Stimulated activated naive CD8-positive, alpha-beta T cell treated with anti-CD3 and anti-CD28 coated beads, Interleukin-15, Interleukin-2, amounts not matched to agents 100 U/mL and 50 U/mL, for 24 hours (primary cell): ENCODE measurements around the gene SEC14L6.
"Not testable (repeated sequence)": the region's sequence is repeated elsewhere in the genome, so short reads cannot be mapped to it uniquely, and the experiment has no call there.

Source experiments
- ATAC-seq: fragments of 150-1000 bp; cut with Tn5 transposase; one replicate; pipeline ENCODE4 v1.10.0; 2021
- DNase-seq: peaks from one replicate; pipeline ENCODE4 v3.0.0; 2021

Gene SEC14L6

DNA sequence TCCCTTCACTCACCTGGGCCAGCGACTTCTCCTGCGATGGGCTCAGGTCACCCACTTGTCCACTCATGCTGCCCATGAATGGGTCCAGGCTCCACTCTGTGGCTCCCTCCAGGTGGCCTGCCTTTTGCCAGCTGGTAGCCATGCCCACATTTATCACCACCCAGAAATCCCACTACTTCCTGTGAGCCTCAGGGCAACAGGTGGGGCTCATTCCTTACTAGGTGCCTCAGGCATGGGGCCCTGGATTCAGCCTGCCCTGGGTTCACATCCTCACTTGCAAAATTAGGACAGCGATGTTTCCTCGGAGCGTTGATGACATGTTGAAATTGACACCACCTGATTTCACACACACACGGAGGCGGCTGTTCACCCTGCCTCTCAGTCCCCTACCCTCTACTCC lies at the start of gene SEC14L6:
Gene SEC14L6 (minus strand): TSS at position 126 of the 400 bp plus-strand sequence. CDS start 59 bp downstream, at position 67.
- DNase-seq, result no peak

DNA sequence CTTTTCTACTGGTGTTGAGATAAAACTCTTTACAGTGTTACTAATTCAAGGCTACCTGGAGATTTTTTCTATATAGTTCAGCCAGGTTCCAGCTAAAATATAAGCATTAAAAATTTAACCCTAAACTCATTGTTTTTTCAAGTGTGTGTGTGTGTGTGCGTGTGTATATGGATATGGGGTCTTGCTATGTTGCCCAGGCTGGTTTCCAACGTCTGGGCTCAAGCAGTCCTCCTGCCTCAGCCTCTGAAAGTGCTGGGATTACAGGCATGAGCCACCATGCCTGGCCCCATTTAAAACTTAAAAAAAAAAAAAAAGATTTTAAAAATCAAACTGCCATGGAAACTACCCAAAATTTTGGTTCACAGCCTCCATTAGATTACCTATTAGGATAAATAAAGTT lies 49.7 kb upstream of the SEC14L6 start:
- DNase-seq, result no peak
- ATAC-seq, result no peak

More for the DNA sequence above, at the start of gene SEC14L6:
- no peak for ATAC-seq

DNA sequence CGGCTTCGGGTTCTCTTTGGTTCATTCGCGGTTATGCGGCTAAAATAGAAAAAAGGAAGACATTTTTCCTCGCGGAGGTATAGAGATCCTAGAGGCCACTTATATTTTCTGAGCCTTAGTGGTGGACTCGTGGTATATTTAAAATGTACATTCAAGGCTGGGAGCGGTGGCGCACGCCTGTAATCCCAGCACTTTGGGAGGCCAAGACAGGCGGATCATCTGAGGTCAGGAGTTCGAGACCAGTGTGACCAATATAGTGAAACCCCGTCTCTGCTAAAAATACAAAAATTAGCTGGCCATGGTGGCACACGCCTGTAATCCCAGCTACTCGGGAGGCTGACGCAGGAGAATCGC lies 45.8 kb upstream of the SEC14L6 start:
- not testable (repeated sequence) for ATAC-seq, DNase-seq

DNA sequence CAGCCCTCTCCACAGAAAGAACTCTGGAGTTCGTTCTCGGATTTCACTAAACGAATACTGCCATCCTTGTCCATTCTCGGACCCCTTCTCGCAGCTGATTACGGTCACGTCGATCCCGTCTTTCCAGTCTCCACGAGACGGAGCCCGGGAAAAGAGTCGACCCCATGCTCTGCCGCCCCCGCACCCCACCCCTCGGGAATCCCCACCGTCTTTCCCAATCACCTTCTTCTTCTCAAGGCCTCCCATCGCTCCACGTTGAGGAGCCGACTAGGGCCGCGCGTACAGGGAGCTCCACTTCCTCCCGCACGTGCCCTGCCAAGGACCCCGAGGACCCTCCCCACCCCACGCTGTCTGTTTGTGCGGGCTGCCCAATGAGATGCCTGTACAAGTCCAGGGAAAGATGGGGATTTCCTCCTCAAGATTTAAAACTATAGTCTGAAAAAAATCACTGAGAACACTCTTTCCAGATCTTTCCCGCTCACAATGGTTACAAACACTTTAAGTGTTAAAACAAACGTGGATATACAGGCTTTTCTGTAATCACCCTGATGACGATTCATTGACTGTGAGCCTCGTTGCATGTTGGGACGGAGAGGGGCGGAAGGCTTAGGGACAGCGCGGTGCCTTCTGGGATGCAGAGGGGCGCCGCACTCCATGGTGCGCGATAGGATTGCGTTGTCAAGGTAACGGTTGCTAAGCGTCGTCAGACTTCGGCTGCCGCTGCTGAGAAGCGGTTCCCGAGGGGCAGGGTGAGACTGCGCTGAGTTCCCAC lies 45.2 kb upstream of the SEC14L6 start, which contains the start of gene PES1:
Gene PES1 (minus strand): TSS at position 323 of the 772 bp plus-strand sequence. CDS start 77 bp downstream, at position 246.
- DNase-seq, result peak; percentile 93
- ATAC-seq, result peak; percentile 99

DNA sequence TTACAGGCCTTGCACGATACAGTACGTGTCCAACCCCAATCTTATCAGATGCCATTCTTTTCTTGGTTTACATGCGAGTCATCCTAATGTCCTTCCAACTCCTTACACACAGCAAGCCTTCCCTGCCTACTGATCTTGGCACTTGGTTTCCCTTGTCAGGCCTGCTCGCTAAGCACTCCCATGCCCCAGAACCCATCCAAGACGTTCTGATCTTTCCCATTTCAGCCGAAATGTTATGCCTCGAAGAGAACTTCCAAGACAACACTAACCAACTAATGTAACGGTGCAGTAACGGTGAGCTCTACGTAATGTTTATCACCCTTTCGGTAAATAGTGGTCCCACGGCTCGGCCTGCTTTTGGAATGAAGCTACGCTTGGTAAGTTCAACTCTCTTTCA lies 44.6 kb upstream of the SEC14L6 start:
- ATAC-seq (no peak), DNase-seq (no peak)

DNA sequence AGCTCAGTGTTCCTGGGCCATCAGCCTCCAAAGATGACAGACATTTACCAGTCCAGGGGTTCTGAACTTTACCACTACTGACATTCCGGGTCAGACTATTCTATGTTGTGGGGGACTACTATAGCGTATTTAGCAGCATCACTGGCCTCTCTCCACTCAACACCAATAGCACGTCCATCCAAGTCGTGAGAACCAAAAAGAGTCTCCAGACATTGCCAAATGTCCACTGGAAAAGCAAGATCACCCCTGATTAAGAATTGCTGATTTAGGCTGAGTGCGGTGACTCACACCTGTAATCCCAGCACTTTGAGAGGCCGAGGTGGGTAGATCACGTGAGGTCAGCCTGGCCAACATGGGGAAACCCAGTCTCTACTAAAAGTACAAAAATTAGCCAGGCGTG lies 39.9 kb upstream of the SEC14L6 start:
- ATAC-seq (no peak), DNase-seq (no peak)

DNA sequence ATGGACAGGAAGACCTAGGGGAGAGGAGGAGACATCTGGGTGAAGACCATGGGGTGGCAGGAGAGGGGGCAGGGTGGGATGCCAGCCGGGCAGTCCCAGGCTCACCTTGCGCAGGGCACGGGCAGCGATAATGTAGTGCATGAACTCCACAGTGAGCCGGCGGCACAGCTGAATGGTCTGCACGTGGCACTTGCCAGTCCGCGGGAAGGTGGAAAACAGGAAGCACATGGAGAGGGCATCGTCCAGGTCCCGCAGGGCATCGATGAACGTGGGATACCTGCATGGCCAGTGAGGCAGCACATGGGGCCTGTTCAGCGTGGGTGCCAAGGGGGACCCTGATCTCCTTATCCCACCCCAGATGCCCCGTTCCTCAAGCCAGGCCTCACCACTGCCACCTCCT lies 37.9 kb upstream of the SEC14L6 start:
- DNase-seq (no peak), ATAC-seq (no peak)

DNA sequence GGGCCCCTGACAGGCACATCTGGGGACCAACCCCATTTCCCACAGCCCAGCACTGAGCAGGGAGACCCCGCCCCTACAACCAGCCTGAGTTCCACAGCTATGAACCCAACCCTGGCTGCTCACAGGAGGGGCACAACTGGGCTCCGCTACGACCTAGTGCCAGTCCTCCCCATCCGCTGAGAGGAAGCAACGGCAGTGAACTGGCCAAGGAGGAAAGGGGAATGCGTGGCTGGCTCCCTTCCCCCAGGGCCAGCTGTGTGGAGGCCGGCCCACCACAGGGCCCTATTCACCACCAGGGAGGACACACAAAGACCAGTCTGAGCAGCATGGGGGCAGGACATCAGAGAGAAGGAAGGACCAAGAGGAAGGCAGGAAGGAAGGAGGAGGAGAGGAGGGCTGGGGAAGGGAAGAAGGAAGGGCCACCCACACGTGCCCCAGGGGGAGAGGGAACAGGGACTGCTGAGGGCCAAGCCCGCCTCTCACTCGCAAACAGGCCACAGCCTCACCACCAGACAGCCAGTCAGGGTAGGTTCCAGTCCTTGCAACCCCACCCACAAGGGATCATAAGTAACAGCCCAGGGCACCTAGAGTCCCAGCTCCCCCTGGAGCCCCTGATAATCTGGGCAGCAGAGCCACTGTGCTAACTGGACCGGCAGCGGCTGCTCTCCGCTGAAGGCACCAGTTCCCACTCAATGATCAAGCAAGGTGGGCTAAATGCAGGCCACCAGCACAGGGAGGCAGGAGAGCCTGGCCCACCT lies 36.4 kb upstream of the SEC14L6 start:
- DNase-seq, result no peak
- no peak for ATAC-seq

DNA sequence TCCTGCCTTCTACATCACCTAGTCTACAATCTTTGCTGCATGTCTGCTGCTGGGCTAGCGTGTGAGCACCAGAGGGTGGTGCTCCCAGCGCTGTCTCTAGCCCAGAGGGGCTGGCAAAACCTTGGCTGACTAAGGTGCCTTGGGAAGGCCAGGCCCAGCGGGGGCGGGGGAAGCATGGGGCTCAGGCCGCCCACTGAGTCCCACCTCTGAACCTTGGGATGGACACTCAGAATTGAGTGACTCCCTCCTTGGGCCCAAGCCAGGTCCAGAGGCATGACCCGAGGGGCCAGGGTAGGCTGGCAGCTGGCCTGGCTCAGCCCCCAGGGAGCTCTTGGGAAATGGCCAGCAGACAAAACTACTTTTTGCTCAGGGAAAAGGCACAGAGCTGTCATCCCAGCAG lies 35.5 kb upstream of the SEC14L6 start:
- no peak for ATAC-seq
- DNase-seq, result no peak

DNA sequence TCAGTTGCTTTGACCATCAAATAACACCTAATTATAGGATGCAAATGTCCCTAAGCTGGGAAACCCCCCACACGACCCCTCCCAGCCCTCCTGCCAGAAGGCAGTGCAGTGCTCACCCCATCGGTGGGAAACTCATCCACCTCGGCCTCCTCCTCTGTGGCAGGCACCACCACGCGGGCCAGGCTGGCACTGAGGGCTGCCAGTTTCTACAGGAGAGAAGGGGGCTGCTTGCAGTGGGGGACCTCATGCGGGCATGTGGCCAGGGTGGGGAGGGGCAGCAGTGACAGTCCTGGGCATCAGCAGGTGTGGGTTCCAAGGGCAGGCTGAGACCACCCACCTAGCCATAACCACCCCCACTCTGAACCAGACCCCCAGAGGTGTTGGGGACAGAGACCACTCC lies 34.4 kb upstream of the SEC14L6 start:
- no peak for DNase-seq
- ATAC-seq, result no peak

DNA sequence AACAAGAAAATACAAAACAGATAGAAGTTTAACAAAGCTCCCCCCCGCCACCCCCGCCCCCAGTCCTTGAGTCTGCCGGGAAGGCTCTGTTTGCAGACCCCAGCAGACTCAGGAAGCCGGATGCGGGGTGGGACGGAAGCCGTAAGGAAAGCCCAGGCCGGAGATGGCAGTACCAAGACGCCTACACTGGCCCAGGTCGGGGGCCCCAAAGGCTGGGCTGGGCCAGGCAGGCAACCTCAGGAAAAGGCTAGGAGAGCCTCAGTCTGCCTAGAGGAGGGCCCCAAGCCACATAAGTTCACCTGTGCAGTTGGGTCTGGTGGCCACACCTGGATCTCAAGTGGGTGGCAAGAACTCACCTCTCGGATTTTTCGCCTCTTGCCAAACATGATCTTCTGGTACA lies 31.9 kb upstream of the SEC14L6 start:
- DNase-seq (no peak), ATAC-seq (no peak)

DNA sequence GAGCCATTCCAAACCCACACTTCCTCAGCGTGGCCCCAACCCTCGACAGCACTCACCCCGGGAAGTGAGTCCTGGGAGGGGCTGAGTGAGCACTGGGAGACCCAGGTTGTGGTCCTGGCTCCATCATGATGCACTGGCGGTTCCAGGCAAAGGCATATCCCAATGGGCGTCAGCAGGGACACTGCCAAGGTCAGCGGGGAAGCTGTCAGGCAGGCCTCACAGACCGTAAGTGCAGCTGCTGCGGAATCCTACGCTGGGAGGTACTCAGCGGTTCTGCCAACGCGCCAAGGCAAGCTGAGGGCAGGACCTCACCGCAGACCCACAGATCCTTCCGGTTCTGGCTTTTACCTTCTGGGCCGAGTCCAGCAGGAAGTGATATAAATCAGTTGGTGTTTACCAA lies 29.3 kb upstream of the SEC14L6 start:
- DNase-seq, result no peak

DNA sequence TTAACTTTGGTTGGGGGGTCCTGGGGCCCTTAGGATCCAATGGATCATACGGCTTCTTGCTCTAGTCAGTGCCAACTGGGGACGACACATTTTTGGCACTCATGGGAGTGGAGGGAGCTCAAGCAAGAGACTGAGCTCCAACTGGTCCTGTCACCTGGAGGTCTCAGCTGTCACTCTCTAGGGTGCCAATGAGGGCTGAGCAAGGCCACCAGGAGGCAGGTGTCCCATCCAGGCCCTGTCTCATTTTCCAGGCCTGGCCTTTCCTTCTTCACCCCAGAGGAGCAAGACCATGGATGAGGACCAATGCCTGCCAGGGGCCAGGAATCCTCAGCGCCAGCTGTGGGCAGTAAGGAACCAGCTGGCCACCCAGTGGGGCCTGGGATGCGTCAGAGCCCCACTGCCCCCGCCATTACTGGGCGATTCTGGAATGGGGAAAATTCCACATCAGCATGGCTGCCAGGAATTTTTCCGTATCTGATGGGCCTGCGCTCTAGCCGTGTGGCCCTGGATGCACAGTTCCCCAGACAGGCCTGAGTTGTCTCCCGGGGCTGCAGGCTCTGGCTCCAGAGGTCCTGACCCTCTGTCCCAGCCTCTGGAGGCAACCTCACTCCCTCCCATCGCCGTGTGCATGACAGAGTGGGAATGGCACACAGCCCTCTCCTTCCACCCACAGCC lies 28.6 kb upstream of the SEC14L6 start:
- ATAC-seq (peak; percentile 4), DNase-seq (no peak)

More for the DNA sequence above, 29.3 kb upstream of the SEC14L6 start:
- ATAC-seq, result no peak

DNA sequence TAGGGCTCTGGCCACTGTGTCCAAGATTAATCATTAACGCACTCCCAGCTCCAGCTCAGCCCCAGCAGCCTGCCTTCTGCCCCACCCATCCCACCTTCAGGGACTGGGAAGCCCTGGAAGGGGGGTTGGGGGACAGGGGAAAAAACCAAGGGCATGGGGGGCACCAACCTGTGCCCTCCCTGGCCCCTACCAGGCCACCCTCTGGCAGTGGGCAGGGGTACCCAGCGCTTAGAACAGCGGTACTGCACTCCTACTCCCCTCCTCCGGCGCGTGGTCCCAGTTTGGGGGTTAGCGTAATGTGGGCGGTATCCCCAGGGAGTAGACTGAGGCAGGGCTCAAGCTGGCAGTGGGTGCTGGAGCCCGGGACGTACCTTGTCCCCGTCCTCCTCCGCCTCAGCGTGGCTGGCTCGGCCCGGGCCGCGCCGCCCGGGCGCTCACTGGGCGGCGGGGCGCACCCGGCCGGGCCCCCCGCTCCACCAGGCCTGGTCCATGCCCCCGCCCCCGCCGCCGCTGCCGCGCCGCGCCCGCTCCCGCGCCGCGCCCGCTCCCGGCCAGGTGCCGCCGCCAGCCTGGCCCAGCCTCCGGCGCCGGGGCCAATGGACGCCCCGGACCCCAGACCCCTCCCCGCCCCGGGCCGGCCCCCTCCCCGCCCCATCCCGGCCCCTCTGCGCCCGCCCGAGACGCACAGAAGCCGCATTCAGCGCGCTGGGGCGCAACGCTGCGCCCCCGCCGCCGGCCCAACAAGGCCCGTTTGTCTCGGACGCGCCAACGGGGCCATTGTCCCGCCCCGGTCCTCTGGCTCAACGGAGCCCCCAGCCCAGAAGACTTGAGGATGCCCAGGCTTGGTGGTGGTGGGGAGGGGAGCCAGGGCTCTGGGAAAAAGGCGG lies 27.8 kb upstream of the SEC14L6 start, which contains the start of gene GAL3ST1:
Gene GAL3ST1 (minus strand): TSS at position 571 of the 887 bp plus-strand sequence. CDS start 17,273 bp downstream, outside the sequence.
- peak; percentile 6 for ATAC-seq
- no peak for DNase-seq

DNA sequence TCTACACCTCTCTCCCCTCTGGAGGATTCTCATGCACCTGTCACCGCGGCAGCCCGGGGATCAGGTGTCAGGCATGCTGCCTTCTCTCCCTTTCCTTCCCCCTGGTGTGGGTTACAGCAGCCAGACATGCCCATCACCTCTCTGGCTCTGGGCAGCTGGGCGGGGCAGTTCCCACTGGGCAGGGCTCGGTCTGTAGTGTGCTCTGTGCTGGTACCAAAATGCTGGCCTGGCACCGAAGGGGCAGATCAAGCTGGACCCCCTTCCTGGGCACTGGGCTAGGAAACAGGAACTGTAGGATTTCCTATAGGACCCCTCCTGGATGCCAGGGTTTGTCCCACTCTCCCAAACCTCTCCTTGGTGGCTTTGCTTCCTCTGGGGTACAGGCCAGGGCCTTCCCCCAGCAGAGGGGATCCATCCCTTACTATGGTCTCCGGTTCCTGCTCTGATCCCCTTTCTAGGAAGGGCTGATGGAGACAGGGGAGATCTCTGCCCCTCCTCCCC lies 27.1 kb upstream of the SEC14L6 start:
- no peak for DNase-seq
- no peak for ATAC-seq

DNA sequence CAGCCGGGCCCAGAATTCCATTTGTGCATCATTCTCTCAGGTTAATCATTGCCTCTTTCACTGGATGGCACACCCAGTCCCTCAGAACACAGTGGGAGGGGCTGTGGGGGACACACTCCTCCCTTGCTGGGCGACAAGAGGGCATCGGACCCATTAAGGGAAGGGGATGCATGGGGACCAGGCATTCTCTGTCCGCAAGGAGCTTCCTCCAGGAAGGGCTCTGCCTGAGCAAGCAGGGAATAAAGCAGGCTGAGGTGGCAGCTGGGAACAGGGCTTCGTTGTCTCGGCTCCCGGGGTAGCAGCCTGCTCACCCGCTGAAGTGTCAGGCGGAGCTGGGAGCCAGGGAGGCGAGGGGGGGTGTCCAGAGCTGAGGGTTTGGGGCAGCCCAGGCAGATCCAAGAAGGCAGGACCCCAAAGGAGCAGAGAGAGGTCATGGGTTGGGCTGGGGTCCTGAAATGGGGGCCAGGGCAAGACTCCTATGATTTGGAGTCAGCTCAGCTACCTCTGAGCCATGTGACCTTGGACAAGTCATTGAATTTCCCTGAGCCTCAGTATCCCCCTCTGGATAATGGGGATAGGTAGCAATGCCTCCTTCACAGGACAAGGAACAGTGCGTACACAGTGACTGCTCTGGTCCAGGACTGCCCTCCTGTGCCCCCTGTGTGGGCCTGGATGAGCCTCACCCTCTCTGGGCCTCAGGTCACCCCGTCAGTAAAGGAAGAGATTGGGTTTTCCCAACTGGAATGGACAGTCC lies 26.5 kb upstream of the SEC14L6 start:
- ATAC-seq (no peak), DNase-seq (no peak)

DNA sequence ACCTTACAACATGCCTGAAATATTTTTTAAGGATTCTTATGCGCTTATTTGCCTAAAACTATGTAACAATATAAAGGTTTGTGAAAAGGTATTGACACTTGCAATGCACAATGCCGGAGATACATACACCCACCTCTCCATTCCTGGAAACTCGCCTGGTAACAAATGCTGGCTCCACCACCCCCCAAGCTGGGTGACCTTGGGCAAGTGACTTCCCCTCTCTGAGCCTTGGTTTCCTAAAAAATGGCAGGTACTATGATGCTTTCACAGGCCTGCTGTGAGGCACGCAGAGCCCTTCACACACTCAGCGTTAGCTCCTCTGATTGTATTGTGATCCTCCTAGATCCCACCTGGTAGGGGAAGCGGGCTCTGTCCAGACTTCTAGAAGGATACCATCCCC lies 25.7 kb upstream of the SEC14L6 start:
- ATAC-seq (no peak), DNase-seq (no peak)

DNA sequence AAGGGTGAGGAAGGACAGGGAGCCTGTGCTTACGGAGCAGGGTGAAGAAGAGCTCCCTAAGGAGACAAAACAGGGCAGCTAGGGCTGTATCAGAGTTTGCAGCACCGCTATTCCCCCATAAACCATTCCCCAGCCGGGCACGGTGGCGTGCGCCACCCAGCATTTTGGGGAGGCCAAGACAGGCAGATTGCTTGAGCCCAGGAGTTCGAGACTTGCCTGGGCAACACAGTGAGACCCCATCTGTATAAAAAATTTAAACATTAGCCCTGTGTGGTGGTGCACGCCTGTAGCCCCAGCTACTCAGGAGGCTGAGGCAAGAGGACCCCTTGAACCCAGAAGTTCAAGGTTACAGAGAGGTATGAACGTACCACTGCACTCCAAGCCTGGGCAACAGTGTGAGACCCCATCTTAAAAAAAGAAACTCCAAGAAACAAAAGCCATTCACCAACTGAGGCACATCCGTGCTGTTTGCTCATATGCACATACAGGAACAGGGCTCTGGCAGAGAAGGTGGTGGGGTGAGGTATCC lies 23.2 kb upstream of the SEC14L6 start:
- ATAC-seq (no peak), DNase-seq (no peak)

DNA sequence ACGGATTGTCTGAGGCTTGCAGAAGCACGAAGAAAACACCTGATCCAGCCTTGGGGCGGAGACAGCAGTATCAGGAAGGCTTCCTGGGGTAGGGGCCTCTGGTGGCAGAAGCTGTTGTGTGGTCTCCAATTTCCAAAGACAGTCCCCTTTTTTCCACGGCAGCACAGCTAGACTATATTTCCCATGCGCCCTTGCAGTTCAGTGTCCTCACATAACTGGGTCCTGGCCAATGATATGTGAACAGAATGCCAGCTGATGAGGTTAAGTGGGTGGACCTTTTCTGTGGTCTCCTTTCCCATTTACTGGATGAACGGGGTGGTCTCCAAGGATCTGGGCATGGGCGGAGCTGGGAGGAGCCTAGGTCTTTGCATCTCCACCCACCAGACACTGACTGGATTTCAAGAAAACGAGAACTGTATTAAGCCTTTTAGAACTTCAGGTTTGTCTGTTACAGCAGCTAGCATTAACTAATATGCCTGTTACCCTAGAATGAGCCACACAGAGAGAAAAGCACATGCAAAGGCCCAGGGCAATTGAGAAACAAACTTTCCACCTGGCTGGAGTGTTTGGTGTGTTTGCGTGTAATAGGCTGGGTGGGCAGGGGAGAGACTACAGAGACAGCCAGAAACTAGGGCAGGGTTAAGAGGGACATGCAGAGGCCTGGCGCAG lies 21.7 kb upstream of the SEC14L6 start:
- ATAC-seq (no peak), DNase-seq (no peak)

DNA sequence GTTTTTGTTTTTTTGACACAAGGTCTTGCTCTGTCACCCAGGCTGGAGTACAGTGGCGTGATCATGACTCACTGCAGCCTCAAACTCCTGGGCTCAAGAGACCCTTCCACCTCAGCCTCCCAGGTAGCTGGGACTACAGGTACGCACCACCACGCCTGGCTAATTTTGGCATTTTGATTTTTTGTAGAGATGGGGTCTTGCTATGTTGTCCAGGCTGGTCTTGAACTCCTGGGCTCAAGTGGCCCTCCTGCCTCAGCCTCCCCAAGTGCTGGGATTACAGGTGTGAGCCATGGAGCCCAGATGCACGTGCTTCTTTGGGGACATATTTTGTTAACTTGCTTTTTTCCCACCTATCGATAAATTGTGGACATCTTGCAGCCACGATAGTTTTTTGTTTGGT lies 20.7 kb upstream of the SEC14L6 start:
- not testable (repeated sequence) for ATAC-seq, DNase-seq
